Body of pancreas (tissue), 4 donors: ENCODE data around the gene ANTXR1.

Experiments used
- POLR2A ChIP-seq, 3 donors: fragments of 450-650 bp; IDR thresholded peaks; one replicate each; pipeline ENCODE4 v1.6.1; 2016; ENCODE audit warnings: antibody characterized with exemption in 3 of 3, mild to moderate bottlenecking in 2 of 3
- TF ChIP-seq, protein P1 (sequence below), 7 experiments: fragments of 450-650 bp in 4 of 7; fragments of 200-600 bp in 3 of 7; sonication (generic) in 3 of 7; IDR thresholded peaks; one replicate each; pipeline ENCODE4 v1.5.1; 2016 to 2019; ENCODE audit warnings: antibody characterized with exemption in 7 of 7

DNA sequence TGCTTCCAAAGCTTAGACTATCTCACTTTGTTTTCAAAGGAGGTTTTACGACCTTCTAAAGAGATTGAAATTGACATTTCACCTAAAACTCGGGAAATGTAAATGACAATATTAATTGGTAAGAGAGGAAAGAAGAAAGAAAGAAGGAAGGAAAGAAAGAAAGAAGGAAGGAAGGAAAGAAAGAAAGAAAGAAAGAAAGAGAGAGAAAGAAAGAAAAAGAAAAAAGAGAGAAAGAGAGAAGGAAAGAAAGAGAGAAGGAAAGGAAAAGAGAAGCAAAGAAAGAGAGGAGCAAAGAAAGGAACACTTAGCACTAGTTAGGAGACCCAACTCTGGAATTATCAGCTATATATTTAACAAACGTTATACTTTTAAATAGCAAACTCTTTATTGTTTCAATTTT lies 34.9 kb upstream of the ANTXR1 start:
- TF ChIP-seq, protein P1, sequence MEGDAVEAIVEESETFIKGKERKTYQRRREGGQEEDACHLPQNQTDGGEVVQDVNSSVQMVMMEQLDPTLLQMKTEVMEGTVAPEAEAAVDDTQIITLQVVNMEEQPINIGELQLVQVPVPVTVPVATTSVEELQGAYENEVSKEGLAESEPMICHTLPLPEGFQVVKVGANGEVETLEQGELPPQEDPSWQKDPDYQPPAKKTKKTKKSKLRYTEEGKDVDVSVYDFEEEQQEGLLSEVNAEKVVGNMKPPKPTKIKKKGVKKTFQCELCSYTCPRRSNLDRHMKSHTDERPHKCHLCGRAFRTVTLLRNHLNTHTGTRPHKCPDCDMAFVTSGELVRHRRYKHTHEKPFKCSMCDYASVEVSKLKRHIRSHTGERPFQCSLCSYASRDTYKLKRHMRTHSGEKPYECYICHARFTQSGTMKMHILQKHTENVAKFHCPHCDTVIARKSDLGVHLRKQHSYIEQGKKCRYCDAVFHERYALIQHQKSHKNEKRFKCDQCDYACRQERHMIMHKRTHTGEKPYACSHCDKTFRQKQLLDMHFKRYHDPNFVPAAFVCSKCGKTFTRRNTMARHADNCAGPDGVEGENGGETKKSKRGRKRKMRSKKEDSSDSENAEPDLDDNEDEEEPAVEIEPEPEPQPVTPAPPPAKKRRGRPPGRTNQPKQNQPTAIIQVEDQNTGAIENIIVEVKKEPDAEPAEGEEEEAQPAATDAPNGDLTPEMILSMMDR (IDR thresholded peaks at IDR 0.05): no peak
- no peak for TF ChIP-seq POLR2A (IDR thresholded peaks at IDR 0.05)
